Bronchial smooth muscle cell (primary cell): Measurements from ENCODE around the gene USP2. TPM values are rescaled to one million over a fixed set of nuclear protein-coding genes. Genes with fewer than 3 reads are reported as not detected.

Experiments used
- total RNA-seq: library from RNA; depleted of rRNA; stranded (reverse); fragments of >200 nt; gene quantifications from 2 replicates; pipeline ENCODE4 v1.2.1, GENCODE V29; 2014

The USP2 gene
- total RNA-seq, result not detected in 2 replicates

GRCh38 chr11:119381181-119381988 is at the start of gene USP2:
Gene USP2 (minus strand): TSS chr11:119381690. CDS start chr11:119373480, 8,210 bp downstream.

GRCh38 chr11:119422809-119423508 is 41.5 kb upstream of the USP2 start, which contains the start of gene THY1:
Gene THY1 (minus strand): TSS chr11:119423172. CDS start chr11:119420905, 2,267 bp downstream.

GRCh38 chr11:119346605-119347004 is 34.9 kb downstream of the USP2 start, which contains the start of gene MFRP:
Gene MFRP (minus strand): TSS chr11:119346705. CDS start chr11:119346513, 192 bp downstream.

GRCh38 chr11:119340335-119341221 is 40.9 kb downstream of the USP2 start, which contains the start of gene C1QTNF5:
Gene C1QTNF5 (minus strand): TSS chr11:119340883. CDS start chr11:119340397, 486 bp downstream.

DNA sequence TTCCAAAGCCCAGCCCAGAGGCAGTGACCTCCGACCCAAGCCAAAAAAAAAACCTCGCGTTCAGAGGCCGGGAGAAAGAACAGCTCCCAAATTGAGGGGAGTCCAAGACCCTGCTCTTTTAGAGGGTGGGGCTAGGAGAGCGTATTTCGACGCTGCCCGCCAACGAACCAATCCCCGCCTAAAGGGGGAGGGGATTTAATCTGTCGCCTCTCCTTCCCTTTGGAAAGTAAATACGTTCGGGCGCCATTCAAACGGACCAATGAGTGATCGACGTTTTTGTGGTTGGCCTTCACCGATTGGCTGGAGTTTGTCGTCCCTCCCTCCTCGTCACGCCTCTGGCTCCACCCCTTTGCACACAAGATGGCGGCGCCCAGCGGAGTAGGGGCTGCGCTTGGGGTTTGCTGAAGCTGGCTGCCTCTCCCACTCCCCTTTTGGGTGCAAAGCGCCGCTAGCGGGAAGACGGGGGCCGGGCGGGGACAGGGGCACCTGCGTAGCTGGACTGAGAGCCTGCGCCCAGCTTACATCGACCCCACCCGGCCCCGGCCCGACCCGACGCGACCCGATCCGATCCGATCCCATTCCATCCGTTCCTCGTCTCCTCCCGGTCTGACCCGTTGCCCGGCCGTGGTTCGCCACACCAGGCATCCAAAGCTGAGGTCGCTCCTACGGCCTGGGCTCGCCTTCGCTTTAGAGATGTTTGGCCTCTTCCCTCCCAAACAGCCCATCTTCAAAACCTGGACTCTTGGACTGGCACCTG is 47.1 kb downstream of the USP2 start, which contains the start of gene RNF26:
Gene RNF26, plus strand, starts transcription at position 354 of the 757 bp plus-strand sequence. CDS start 596 bp downstream, outside the sequence.

DNA sequence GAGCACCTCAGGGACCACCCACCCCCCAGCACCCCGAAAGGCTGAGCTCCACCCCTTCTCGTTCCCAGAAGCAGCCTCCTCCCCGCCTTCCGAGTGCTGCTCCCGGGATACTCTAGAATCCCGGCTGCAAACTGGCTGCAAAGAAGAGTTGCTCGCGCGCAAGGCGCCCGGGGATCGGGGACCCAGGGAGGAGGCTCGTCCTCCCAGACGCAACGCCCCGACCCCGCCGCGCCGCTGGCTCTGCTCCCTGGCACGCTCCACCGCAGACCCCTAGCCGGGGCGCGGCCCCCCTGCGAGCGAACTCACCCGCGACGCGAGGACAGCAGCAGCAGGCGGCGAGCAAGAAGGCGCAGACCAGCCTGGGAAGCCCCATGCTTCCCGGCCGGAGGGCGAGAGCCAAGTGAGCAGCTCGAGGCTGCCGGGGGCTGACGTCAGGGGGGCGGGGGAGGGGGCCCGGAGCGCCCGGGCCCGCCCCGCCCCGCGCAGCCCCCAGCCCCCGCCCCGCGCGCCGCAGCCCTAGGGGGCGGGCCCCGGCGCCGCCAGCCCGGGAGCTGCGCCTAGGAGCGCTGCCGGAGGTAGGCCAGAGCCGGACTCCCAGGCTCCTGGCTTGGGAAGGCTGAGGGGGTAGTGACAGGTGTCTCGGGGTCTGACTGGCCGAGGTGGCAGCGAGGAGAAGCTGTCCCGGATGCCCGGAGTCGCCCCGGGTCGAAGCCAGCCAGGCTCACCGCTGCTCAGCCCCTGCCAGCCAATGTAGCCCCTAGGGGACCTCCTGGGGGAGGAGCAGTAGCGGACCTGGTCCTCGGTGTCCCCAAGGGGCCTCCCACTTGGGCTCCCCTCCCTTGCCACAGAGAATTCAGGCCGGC is 64.5 kb downstream of the USP2 start, which contains the start of gene MCAM:
Gene MCAM, minus strand, starts transcription at position 402 of the 863 bp plus-strand sequence. Its CDS starts 29 bp downstream, at position 373.

Other genes starting within 250 kb of the USP2 start
- gene ABCG4, start 232.6 kb downstream of the USP2 start, total RNA-seq, result 0.09 and 0.16 TPM in 2 replicates
- 10.3 and 12.5 TPM in 2 replicates for gene NLRX1, start 213.0 kb downstream of the USP2 start, total RNA-seq
- not detected in 2 replicates for gene NHERF4, start 196.2 kb downstream of the USP2 start, total RNA-seq
- 2.4 and 3.5 TPM in 2 replicates for gene CBL, start 175.4 kb downstream of the USP2 start, total RNA-seq
- 0.94 and 6.1 TPM in 2 replicates for gene MCAM, start 64.6 kb downstream of the USP2 start, total RNA-seq
- 2.7 and 3.4 TPM in 2 replicates for gene RNF26, start 47.2 kb downstream of the USP2 start, total RNA-seq
- gene C1QTNF5, start 40.8 kb downstream of the USP2 start, total RNA-seq, result 6.9 and 9.1 TPM in 2 replicates
- not detected in 2 replicates for gene MFRP, start 35.0 kb downstream of the USP2 start, total RNA-seq
- gene THY1, start 41.5 kb upstream of the USP2 start, total RNA-seq, result 11.0 and 47.3 TPM in 2 replicates